GM21529 (cell line): ENCODE measurements around the gene FBLIM1.

Experiments
- ATAC-seq: cut with Tn5 transposase; IDR thresholded peaks from one replicate; pipeline ENCODE4 v1.9.1; 2021; ENCODE audit not compliant: unreplicated experiment

FBLIM1 gene, protein sequence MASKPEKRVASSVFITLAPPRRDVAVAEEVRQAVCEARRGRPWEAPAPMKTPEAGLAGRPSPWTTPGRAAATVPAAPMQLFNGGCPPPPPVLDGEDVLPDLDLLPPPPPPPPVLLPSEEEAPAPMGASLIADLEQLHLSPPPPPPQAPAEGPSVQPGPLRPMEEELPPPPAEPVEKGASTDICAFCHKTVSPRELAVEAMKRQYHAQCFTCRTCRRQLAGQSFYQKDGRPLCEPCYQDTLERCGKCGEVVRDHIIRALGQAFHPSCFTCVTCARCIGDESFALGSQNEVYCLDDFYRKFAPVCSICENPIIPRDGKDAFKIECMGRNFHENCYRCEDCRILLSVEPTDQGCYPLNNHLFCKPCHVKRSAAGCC

DNA sequence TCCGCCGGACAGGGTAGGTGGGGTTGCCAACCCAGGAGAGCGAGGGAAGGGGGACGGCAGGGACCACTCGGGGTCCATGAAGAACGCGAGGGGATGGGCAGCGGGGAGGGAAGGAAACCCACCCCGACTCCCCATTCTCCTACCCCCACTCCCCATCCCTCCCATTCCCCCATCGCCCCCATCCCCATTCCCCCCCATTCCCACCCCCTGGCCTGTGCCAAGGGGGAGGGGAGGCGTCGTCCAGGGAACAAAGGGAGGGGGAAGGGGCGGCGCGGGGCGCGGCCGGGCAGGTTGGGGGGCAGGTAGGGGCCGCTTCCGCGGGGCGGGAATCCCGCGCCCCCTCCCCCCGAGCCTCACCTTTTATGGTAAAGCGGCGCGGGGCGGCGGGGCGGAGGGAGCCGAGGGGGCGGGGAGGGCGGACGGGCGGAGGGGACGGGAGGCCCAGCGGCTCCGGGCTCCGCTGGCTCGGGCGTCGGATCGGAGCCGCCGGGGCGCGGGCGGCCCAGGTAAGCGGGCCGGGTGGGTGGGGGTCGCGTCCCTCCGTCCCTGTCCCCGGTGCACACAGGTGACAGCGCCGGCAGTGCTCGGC is at the start of gene FBLIM1:
Gene FBLIM1 (plus strand): TSS at position 453 of the 589 bp plus-strand sequence. CDS start 6,189 bp downstream, outside the sequence.
- ATAC-seq, result no peak

DNA sequence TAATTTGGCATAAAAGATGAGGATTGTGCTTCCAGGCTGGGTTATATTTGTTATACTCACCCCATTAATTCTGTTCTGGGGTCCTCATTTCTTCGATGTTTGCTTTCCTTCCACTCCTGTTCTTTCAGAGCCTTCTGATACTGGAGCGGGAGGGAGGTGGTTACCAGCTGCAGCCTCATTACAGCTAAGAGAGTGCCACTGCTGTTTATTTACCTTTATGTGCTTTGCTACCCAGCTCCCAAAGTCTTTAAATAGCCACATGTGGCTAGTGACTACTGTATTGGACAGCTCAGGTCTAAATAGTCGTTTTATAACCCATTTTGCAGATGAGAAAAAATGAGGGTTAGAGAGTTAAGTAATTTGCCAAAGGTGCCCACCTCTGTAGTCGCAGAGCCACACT is 49.4 kb upstream of the FBLIM1 start:
- ATAC-seq, result no peak

DNA sequence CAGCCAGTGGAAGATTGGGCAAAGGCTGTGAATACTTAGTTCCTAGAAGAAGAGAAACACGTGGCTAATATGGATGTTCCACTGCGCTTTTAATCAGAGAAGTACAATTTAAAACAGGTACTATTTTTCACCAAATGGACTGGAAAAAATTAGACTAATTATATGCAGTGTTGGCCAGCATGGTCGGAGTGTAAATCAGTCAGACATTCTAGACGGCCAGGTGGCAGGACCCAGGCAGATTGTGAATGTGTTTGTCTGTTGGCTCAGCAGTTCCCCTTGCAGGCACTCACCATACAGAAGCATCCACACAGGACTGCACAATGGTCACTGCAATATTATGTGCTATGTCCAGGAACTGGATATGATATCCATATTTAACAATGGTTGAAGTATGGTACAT is 46.4 kb upstream of the FBLIM1 start:
- no peak for ATAC-seq

DNA sequence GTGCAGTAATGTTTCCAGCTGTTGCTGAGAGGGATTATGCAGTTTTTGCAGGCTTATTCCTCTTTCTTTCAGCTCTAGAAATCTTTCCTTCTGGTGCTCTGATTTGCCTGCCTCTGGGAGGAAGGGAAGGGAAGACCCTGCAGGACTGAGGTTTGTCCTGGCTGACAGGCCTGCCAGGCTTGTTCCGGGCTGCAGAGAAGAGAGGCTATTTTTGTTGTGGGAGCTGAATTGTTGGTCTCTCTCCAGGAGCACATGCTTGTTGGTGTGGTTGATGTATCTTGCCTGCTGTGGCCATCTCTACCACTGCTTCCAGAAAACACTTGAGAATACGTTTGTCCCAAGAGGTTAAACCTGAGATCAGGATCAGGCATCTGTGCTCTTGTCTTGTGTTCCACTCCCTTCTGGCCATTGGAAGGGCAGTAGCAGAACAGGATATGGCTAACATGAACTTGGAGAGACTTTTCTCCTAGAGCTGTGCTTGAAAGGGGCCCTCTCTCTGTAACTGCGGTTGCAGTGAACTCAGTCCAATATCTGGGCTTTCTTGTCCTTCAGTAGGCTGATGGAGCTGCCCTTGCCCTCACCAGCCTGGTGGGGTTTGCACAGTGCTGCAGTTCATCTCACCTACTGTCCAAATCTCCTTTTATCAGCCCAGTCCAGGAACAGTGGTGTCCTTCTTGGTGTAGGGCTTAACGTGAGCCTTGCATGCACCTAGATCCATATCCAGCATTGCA is 44.0 kb upstream of the FBLIM1 start:
- no peak for ATAC-seq

DNA sequence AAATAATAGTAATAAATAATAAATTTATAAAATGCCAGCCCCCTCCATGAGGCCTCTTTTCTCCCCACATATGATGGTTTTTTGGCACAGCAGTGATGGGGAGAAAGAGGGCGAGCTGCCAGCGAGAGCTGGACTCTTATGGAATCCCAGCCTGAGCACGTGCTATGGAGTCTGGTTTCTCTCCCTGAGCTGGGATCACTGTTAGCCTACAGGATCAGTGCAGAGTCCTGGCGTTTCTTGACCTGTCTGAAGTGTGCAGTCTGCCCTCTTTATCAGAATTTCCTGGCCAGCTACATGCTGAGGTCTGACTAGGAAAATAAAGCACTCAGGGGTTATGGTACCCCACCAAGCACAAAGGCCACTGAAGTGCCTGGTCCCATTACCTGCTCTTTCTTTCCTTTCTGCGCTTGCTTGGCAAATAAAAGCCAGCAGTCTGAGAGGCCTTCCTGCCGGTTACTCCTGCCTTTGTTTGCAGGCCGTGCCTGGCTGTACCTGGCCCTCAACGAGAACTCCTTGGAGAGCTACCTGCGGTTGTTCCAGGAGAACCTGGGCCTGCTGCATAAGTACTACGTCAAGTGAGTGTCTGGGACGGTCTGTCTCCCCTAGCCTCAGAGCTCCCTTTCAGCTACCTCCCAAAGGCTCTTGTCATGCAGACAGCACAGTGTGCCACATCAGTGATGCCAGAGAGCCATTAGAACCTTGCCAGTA is 41.0 kb upstream of the FBLIM1 start:
- no peak for ATAC-seq

DNA sequence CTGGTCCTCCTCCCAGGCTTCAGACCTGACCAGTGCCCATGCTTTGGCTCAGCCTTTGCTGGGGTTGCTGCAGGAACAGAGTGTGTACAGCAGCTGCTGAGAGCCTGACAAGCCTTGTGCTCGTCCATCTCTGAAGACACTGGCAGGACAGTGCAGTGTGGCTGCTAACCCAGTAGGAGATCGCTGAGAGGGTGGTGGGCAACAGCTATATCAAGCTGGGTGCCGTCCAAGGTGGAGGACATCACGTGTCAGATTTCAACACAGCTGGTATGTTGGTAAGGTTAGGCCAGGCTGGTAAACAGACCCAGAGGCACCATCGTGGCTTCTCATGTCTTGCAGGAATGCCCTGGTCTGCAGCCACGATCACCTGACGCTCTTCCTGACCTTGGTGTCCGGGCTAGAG is 40.4 kb upstream of the FBLIM1 start:
- no peak for ATAC-seq

DNA sequence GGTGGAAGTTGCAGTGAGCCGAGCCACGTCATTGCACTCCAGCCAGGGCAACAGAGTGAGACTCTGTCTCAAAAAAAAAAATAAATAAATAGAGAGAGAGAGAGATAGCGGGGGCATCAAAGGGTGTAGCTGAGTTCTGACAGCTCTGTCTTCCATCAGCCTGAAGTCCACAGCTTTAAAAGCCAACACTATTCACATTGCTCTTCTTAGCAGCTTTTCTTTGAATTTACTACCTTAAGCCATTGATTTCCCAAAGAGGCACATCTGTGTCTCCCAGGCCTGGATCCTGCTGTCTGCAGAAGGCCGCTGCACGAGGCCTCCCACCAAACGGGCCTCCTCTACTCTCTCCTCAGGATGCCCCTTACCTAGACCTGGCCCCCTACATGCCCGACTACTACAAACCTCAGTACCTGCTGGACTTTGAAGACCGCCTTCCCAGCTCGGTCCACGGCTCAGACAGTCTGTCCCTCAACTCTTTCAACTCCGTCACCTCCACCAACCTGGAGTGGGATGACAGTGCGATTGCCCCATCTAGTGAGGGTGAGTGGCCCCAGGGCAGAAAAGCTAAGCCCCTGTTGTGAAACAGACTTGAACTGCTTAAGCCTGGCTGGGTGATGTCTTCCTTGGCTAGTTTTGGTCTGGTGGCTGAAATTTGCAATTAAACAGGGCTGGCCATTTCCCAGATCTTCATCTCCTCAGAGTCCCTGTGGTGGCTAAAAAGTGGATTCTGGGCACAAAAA is 39.0 kb upstream of the FBLIM1 start:
- no peak for ATAC-seq

DNA sequence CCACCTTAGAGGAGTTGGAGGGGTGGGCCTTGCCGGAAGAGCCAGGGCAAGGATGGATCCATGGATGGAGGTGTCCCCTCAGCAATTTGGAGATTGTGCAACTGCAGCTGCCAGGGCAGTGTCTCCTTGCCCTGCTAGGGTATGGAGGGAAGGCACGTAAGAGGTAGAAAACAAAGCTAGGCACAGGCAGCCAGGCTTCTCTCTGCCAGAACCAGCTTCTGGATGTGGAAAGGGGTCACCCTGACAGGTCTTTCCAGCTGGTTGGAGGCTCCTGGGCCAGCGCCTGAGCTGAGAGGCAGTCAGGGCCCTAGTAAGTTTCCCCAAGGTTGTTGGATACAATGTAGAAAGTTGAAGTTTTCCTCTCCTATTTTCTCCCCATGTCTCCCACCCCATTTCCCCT is 37.7 kb upstream of the FBLIM1 start:
- no peak for ATAC-seq

DNA sequence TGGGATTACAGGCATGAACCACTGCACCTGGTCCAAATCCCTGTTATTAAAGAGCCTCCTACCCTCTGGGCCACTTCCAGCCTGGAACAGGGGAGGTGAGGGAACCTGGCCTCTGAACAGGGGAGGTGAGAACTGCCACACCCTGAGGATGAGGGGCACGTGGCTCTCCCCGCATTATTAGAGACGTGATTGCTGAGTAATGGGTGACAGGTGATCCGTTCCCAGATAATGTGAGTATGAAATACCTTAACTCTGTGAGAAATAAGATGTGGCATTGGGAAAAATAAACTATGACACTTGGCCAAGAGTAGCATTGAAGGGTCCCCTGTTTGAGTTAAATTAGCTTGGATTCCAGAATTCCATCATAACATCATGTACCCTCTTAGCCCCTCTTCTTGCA is 36.2 kb upstream of the FBLIM1 start:
- no peak for ATAC-seq

DNA sequence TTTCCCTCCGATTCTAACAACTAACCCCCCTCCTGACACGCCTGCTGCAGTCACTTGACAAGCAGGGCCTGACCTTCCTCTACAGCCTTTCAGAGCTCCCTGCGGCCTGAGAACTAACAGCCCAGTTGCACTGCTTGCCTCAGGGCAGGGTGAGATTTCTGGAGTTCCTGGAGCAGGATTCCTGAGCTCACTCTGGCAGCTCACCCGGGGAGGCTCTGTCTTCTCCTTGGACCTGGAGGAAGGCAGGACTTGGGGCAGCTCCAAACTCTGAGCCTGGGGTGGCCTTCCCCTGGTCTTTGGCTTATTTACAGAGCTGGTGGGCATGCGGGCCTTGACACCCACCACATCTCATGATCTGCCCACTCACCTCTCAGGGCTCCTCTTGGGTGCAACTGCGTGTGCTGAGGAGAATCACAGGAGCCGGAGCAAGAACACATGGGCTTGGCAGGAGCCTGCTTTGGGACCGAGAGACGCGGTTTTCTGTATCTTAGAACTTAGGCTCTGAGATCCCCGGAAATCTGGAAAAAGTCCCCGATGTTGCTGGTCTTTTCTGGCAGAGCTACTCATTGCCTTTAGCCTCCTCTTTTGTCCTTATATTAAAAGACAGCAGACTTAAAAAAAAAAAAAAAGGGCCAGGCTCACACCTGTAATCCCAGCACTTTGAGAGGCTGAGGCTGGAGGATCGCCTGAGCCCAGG is 35.6 kb upstream of the FBLIM1 start:
- no peak for ATAC-seq

DNA sequence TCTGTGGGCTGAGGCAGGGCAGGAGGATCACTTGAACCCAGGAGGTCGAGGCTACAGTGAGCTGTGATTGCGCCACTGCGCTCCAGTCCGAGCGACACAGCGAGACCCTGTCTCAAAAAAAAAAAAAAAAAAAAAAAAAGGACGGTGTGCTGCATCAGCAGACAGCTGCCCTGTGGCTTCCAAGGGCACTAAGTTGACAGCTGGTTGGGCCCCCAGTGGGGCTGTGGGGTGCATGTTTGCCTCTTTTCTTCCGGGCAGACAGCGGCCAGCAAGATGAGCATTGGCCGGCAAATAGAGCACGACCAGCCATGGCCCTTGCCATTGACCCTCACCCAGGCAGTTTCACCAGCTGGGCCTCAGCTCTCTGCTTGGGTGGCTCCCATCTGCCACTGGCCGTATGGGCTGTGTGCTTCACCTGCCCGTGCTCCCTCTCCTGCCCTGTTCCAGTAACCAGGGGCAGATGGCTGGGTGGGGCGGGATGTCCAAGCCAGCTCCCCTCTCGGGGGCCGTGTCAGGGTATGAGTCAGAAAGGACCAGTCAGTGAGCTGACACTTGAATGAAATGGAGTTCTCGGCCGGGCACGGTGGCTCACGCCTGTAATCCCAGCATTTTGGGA is 34.9 kb upstream of the FBLIM1 start:
- no peak for ATAC-seq

DNA sequence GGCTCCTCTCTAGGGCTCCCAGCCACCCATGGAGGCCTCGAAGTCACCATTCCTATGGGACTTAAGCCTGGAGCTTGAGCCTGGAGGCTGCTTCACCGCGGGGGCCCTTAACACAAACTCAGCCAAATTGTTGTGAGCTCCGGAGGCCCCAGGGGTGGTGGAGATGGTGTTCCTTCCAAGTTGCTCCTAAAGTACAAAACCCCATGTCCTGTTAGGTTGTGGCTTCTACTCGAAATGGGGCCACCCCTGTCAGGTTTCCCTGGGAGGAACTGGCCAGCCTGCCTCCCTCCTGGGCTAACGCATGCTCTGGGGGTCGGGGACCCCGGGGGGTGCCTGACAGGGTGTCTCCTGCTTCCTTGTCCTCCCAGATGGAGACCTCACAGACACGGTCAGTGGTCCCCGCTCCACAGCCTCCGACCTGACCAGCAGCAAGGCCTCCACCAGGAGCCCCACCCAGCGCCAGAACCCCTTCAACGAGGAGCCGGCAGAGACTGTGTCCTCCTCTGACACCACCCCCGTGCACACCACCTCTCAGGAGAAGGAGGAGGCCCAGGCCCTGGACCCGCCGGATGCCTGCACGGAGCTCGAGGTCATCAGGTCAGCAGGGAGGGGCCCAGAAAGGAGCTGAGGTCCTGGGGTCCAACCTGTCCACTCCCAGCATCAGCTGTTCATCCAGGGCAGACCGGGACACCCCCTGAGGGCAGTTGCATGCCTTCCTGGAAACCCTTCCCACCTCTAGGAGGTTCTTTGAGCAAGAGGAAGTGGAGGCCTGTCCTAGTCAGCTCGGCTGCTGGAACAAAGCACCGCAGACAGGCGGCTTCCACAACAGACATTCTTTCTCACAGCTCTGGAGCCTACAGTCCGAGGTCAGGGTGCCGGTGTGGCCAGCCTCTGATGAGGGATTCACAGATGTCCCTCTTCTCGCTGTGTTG is 33.4 kb upstream of the FBLIM1 start:
- no peak for ATAC-seq

DNA sequence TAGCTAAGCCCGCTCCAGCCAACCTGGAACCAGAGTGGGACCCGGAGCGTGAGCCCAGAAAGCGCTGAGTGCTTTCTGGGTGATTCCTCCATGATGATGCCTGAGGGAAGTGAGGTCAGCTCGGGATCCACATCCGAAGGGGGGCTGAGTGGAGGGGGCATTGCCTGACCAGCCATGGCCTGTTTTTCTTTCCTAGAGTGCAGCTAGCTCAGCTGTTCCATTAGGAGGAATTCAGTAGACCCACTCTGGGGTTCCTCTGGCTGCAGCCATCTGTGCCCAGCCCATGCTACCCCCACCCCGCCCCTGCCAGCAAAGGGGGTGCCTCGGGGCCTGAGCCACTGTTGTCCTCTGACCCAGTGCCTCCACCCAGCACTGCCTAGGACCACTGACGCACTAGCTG is 32.1 kb upstream of the FBLIM1 start:
- no peak for ATAC-seq

DNA sequence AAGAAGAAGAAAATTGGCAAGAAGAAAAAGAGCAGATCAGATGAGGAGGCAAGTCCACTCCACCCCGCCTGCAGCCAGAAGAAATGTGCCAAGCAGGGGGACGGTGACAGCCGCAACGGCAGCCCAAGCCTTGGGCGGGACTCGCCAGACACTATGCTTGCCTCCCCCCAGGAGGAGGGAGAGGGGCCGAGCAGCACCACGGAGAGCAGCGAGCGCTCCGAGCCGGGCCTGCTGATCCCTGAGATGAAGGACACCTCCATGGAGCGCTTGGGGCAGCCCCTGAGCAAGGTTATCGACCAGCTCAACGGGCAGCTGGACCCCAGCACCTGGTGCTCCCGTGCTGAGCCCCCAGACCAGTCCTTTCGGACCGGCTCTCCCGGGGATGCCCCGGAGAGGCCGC is 31.6 kb upstream of the FBLIM1 start:
- no peak for ATAC-seq

DNA sequence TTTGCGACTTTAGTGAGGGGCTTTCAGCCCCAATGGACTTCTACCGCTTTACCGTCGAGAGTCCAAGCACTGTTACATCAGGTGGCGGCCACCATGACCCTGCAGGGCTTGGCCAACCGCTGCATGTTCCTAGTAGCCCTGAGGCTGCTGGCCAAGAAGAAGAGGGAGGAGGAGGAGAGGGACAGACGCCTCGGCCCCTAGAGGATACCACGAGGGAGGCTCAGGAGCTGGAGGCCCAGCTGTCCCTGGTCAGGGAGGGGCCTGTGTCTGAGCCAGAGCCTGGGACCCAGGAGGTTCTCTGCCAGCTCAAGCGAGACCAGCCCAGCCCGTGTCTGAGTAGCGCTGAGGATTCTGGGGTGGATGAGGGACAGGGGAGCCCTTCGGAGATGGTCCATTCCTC is 31.2 kb upstream of the FBLIM1 start:
- ATAC-seq, result no peak

DNA sequence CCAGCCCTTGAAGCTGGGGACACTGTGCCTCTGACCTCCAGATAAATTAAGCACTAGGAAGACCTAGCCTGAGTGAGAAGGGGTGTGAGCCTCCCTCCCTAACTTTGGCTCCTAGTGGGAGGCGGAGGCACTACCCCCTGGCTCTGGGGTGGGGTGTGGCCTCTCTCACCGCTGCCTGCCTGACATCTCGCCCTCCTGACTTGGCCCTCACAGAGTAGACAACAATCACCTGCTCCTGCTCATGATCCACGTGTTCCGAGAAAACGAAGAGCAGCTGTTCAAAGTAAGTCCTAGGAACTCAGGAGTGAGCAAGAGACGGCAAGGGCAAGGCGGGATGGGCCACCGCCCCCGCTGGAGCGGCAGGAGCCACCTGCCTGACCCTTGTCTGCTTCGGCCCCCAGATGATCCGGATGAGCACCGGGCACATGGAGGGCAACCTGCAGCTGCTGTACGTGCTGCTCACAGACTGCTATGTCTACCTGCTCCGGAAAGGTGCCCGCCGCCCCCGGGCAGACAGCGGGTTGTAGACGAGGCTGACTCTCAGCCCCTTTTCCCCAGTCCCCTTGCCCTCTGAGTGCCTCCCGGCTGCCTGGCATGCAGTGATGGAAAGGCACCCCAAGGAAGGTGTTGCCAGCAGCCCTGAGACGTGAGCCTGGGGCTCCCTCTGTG is 30.6 kb upstream of the FBLIM1 start:
- no peak for ATAC-seq

DNA sequence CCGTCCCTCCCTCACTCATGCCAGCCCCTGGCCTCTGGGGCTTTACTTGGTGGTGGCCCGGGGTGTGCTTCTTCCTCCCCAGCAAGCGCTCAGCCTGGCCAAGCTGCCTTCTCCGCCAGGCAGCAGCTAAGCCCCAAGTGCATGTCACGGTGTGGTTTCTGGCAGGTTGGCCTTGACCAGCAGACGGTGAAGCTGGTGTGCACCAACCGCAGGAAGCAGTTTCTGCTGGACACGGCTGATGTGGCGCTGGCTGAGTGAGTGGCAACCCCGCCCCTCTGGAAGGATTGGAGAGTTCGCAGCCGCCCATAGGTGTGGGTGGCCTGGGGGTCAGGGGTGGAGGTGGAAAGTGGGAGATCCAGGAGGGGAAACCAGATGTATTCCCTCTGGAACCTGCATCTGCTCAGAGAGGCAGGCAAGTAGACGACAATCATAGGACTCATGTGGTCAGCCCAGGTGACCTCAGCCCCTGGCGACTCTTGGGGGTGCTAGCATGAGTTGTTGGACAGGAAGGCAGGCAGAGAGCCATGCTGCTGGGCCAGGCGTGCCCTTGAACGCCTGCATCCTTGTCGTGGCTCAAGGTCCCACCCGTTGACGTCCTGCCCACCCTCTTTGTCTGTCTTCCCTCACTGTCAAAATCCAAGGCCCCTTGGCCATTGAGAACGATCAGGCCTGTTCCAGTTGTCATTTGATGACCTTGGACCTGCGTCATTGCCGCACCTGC is 29.5 kb upstream of the FBLIM1 start:
- ATAC-seq, result no peak

DNA sequence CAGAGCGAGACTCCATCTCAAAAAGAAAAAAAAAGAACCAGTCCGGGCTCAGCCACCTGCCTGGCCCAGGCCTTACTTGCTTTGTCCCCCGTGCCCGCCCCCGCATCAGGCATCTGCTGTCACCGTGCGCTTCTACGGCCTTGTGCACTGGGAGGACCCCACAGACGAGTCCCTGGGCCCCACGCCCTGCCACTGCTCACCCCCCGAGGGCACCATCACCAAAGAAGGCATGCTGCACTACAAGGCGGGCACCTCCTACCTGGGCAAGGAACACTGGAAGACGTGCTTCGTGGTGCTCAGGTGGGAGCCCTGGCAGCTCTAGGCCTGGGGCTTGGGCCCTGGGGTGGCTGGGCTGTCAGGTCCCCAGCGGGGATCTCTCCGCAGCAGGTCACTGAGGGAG is 28.2 kb upstream of the FBLIM1 start:
- ATAC-seq, result no peak
